ENCODE data around the gene GPN3. TPM values are rescaled to one million over a fixed set of nuclear protein-coding genes. Genes with fewer than 3 reads are reported as not detected.

The GPN3 gene
- total and polyA plus RNA-seq, 2 of the 13 experiments (the other 11 are each of a cell fraction or from before 2014, with no cell fraction given) = 28.7 to 29.5 TPM

DNA sequence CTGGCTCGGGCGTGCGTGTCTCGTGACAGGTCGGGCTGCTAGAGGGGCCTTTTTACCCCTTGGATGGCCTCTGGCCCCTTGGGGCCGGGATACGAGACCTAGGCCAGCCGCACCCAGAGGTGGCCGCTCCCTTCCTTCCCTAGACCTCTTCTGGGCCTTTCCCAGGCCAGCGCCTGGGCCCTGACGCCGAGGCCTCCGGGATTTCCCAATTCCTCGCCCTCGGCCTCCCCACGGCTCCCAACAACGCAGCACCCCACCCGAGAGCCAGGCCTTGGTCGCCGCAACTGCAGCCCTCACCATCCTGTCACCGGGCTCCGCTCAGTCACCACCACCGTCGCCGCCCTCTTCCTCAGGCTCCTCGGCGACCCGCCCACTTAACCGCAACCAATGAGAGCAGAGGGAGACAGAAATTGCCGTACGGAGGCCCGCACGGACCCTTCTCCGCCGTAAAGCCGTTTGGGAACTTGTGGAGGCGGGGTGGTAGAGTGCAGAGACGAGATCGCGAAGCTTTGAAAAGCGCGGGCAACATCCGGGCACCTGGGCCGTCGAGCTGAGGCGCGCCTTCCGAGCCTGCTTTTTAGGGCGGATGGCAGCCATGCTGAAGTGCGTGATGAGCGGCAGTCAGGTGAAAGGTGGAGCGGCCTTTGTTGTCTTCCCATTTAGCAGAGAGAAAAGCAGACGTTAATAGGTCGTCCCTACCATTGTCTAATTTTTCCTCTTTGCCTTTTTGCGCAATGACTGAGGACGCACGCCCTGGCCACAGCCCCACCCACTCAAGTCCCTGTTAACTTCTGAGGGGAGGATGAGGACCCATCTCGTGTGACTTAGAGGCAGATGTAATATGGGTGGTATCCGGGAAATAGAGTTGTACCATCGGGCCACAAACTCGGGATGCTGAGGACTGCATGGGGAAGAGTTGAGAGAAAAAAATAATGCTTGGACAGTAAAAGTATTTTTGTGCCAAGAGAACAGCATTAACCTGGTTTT, 34.0 kb upstream of the GPN3 start, which contains the start of the genes RAD9B and VPS29 (continued):
- TF ChIP-seq, protein P1, sequence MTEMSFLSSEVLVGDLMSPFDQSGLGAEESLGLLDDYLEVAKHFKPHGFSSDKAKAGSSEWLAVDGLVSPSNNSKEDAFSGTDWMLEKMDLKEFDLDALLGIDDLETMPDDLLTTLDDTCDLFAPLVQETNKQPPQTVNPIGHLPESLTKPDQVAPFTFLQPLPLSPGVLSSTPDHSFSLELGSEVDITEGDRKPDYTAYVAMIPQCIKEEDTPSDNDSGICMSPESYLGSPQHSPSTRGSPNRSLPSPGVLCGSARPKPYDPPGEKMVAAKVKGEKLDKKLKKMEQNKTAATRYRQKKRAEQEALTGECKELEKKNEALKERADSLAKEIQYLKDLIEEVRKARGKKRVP (CRISPR knock-in tag; IDR thresholded peaks at IDR 0.05) = peak in 1 of 2 experiments; percentile 86; a peak in 2 of 4 replicates
- TF ChIP-seq DPF2 (CRISPR knock-in tag; IDR thresholded peaks at IDR 0.05; ENCODE audit: borderline replicate concordance, low read depth) (no peak), ZNF841 (CRISPR knock-in tag; IDR thresholded peaks at IDR 0.05; ENCODE audit: borderline replicate concordance) (peak; percentile 91), JUN (CRISPR knock-in tag; IDR thresholded peaks at IDR 0.05) (peak; percentile 83), SP140L (CRISPR knock-in tag; IDR thresholded peaks at IDR 0.05; ENCODE audit: borderline replicate concordance) (peak; percentile 86; the same call in 1 of the 2 replicates), ZFP37 (CRISPR knock-in tag; IDR thresholded peaks at IDR 0.05; ENCODE audit: borderline replicate concordance) (peak; percentile 78; the same call in 1 of the 2 replicates), ZNF564 (CRISPR knock-in tag; IDR thresholded peaks at IDR 0.05) (peak; percentile 92), CC2D1A (CRISPR knock-in tag; IDR thresholded peaks at IDR 0.05) (peak; percentile 98), ZNF615 (CRISPR knock-in tag; IDR thresholded peaks at IDR 0.05; ENCODE audit: borderline replicate concordance) (peak; percentile 99), ZNF644 (CRISPR knock-in tag; IDR thresholded peaks at IDR 0.05; ENCODE audit: low read depth) (no peak; the same call in 1 of the 2 replicates), NR2C2 (CRISPR knock-in tag; IDR thresholded peaks at IDR 0.05; ENCODE audit: borderline replicate concordance) (peak; percentile 69), SMARCC2 (IDR thresholded peaks at IDR 0.05) (no peak), TCF7L2 (IDR thresholded peaks at IDR 0.05; ENCODE audit: low read depth, low read length) (no peak), ZMYM4 (CRISPR knock-in tag; IDR thresholded peaks at IDR 0.05) (peak; percentile 99), SMAD3 (CRISPR knock-in tag; IDR thresholded peaks at IDR 0.05) (peak; percentile 85), ARNT (IDR thresholded peaks at IDR 0.05) (no peak), RAD51 (IDR thresholded peaks at IDR 0.05; ENCODE audit: borderline replicate concordance) (no peak), HNF4A (CRISPR knock-in tag; IDR thresholded peaks at IDR 0.05) (peak; percentile 31; the same call in 1 of the 2 replicates), SSRP1 (CRISPR knock-in tag; IDR thresholded peaks at IDR 0.05) (no peak), ZNF335 (CRISPR knock-in tag; IDR thresholded peaks at IDR 0.05) (peak; percentile 85), ESRRA (CRISPR knock-in tag; IDR thresholded peaks at IDR 0.05; ENCODE audit: low read depth) (peak; percentile 86), ZNF225 (CRISPR knock-in tag; IDR thresholded peaks at IDR 0.05) (no peak), NFATC3 (CRISPR knock-in tag; IDR thresholded peaks at IDR 0.05) (peak; percentile 96)
- TF ChIP-seq, protein P2, sequence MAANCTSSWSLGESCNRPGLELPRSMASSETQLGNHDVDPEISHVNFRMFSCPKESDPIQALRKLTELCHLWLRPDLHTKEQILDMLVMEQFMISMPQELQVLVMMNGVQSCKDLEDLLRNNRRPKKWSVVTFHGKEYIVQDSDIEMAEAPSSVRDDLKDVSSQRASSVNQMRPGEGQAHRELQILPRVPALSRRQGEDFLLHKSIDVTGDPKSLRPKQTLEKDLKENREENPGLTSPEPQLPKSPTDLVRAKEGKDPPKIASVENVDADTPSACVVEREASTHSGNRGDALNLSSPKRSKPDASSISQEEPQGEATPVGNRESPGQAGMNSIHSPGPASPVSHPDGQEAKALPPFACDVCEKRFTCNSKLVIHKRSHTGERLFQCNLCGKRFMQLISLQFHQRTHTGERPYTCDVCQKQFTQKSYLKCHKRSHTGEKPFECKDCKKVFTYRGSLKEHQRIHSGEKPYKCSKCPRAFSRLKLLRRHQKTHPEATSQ (CRISPR knock-in tag; IDR thresholded peaks at IDR 0.05; ENCODE audit: borderline replicate concordance) = peak; percentile 97
- TF ChIP-seq, protein P3, sequence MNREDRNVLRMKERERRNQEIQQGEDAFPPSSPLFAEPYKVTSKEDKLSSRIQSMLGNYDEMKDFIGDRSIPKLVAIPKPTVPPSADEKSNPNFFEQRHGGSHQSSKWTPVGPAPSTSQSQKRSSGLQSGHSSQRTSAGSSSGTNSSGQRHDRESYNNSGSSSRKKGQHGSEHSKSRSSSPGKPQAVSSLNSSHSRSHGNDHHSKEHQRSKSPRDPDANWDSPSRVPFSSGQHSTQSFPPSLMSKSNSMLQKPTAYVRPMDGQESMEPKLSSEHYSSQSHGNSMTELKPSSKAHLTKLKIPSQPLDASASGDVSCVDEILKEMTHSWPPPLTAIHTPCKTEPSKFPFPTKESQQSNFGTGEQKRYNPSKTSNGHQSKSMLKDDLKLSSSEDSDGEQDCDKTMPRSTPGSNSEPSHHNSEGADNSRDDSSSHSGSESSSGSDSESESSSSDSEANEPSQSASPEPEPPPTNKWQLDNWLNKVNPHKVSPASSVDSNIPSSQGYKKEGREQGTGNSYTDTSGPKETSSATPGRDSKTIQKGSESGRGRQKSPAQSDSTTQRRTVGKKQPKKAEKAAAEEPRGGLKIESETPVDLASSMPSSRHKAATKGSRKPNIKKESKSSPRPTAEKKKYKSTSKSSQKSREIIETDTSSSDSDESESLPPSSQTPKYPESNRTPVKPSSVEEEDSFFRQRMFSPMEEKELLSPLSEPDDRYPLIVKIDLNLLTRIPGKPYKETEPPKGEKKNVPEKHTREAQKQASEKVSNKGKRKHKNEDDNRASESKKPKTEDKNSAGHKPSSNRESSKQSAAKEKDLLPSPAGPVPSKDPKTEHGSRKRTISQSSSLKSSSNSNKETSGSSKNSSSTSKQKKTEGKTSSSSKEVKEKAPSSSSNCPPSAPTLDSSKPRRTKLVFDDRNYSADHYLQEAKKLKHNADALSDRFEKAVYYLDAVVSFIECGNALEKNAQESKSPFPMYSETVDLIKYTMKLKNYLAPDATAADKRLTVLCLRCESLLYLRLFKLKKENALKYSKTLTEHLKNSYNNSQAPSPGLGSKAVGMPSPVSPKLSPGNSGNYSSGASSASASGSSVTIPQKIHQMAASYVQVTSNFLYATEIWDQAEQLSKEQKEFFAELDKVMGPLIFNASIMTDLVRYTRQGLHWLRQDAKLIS (CRISPR knock-in tag; IDR thresholded peaks at IDR 0.05) = no peak

All from HepG2 (cell line).